Stimulated activated naive B cell treated with anti-CD40 and anti-IgM and Interleukin-4, amounts not matched to agents 10 μg/mL and 1 μg/mL and 100 μg/mL, for 72 hours (primary cell): ENCODE results near the gene MMAB.

ENCODE experiments used
- ATAC-seq, 2 donors: fragments of 150-1000 bp; cut with Tn5 transposase; replicated peaks; 2 replicates each; pipeline ENCODE4 v1.10.0; 2021; ENCODE audit warnings: moderate library complexity in 1 of 2
- DNase-seq: peaks from one replicate; pipeline ENCODE4 v3.0.0; 2021
- H3K27ac Mint-ChIP-seq: one replicate; pipeline ENCODE4 v1.8.0; 2022; ENCODE audit warnings: mild to moderate bottlenecking, mixed read lengths
- H3K27me3 Mint-ChIP-seq, 2 donors: one replicate each; pipeline ENCODE4 v1.8.0; 2022; ENCODE audit warnings: mixed read lengths in 2 of 2
- H3K36me3 Mint-ChIP-seq, 2 donors: one replicate each; pipeline ENCODE4 v1.8.0; 2022; ENCODE audit warnings: mixed read lengths in 2 of 2, mild to moderate bottlenecking in 1 of 2
- H3K4me1 Mint-ChIP-seq, 2 donors: one replicate each; pipeline ENCODE4 v1.8.0; 2022; ENCODE audit warnings: mixed read lengths in 2 of 2, mild to moderate bottlenecking in 1 of 2
- H3K4me3 Mint-ChIP-seq, 2 donors: one replicate each; pipeline ENCODE4 v1.8.0; 2022; ENCODE audit warnings: mild to moderate bottlenecking in 2 of 2, mixed read lengths in 2 of 2, moderate library complexity in 1 of 2
- H3K9me3 Mint-ChIP-seq, 2 donors: one replicate each; pipeline ENCODE4 v1.8.0; 2022; ENCODE audit warnings: mixed read lengths in 2 of 2, mild to moderate bottlenecking in 1 of 2

MMAB gene

DNA sequence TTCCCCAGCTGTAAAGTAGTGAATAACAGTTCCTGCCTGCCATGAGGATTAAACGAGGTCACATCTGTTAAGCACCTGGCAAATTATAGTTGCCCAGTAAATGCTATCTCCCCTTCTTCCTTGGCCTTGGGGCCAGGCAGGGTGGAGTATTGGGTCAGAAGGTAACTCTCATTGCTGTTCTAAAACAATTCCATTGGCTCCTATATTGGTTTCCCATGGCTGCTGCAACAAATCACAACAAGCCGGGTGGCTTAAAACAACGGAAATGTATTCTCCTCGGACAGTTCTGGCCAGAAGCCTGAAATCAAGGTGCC is 31.9 kb downstream of the MMAB start:
- no peak overlapping the region for H3K27ac Mint-ChIP-seq
- H3K27me3 Mint-ChIP-seq: no peaks in the 10 kb centered on the region
- H3K9me3 Mint-ChIP-seq: no peaks in the 10 kb centered on the region
- H3K4me3 Mint-ChIP-seq: no peak overlapping the region
- no peaks in the 10 kb centered on the region for H3K4me1 Mint-ChIP-seq
- peaks cover 0 to 12% of the 10 kb centered on the region in 2 donors for H3K36me3 Mint-ChIP-seq
- ATAC-seq: no peak
- DNase-seq: no peak

- ATAC-seq (no peak), DNase-seq (no peak)
- Mint-ChIP-seq H3K4me1 (no peaks in the 10 kb centered on the region), H3K9me3 (no peaks in the 10 kb centered on the region), H3K27ac (no peak overlapping the region), H3K27me3 (no peaks in the 10 kb centered on the region), H3K36me3 (peaks cover 0 to 18% of the 10 kb centered on the region in 2 donors), H3K4me3 (no peak overlapping the region)
Measured at GRCh38 chr12:109540526-109541412, 32.5 kb downstream of the MMAB start.

DNA sequence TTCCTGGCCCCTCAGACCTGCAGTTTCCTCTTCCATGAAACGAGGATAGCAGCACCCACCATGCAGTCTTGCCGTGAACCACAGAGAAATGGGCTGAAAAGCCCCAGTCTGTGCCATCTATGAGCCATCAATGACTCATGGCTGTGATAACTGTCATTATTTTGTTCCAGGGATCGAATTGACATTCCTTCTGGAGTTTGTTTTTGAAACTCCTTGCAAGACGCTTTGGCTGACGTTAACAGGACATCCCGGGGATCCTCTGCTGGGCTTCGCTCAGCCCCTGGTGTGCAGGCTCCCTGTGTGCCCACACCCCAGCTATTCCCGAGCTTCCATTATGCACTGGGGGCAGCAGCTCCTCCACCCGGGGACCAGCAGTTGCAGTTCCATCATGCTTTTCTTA is 33.8 kb downstream of the MMAB start:
- Mint-ChIP-seq H3K27ac (no peak overlapping the region), H3K27me3 (no peaks in the 10 kb centered on the region), H3K36me3 (peaks cover 4 to 28% of the 10 kb centered on the region in 2 donors), H3K4me1 (no peaks in the 10 kb centered on the region), H3K4me3 (no peak overlapping the region), H3K9me3 (no peaks in the 10 kb centered on the region)
- ATAC-seq (no peak), DNase-seq (no peak)

DNA sequence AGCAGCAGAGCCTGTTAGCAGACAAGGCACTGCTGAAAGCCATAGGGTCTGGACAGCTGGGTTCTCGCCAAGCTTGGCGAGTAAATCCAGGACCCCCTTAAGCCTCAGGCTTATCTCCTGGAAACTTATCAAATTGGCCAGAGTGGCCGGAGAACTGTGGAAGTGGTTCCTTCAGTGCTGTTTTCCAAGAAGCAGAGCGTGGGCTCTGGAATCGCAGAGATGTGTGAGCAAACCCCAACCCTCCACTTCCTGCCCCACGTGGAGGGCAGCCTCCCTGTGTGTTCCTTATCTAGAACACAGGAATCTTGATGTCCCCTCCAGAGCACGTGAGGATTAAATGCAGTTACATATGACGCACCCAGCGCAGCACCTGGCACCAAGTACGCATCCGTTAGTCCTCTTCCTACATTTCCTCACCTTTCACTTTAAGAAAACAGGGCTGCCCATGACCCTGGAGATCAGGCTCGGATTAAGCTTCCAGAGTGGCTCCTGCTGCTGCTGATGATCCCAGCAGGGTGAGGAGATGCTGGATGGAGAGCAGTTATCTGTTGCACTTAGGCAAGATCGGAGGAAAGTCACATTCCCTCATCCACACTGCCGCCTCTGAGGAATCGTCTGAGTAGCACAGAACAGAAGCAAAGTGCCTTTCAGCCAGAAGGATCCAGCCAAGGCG is 35.0 kb downstream of the MMAB start:
- Mint-ChIP-seq H3K36me3 (peaks cover 6 to 33% of the 10 kb centered on the region in 2 donors), H3K27me3 (no peaks in the 10 kb centered on the region), H3K27ac (no peak overlapping the region), H3K4me3 (no peak overlapping the region), H3K4me1 (no peaks in the 10 kb centered on the region), H3K9me3 (no peaks in the 10 kb centered on the region)
- ATAC-seq (no peak), DNase-seq (no peak)

- Mint-ChIP-seq H3K27me3 (no peaks in the 10 kb centered on the region), H3K36me3 (peaks cover 9 to 37% of the 10 kb centered on the region in 2 donors), H3K27ac (no peak overlapping the region), H3K4me1 (no peaks in the 10 kb centered on the region), H3K4me3 (no peak overlapping the region), H3K9me3 (no peaks in the 10 kb centered on the region)
- no peak for ATAC-seq
- no peak for DNase-seq
Measured at GRCh38 chr12:109537136-109537535, 36.2 kb downstream of the MMAB start.

GRCh38 chr12:109535863-109536250 is 37.4 kb downstream of the MMAB start:
- Mint-ChIP-seq H3K4me1 (no peaks in the 10 kb centered on the region), H3K9me3 (no peaks in the 10 kb centered on the region), H3K27me3 (no peaks in the 10 kb centered on the region), H3K27ac (no peak overlapping the region), H3K4me3 (no peak overlapping the region), H3K36me3 (peaks cover 12 to 40% of the 10 kb centered on the region in 2 donors)
- no peak for ATAC-seq
- DNase-seq: no peak

DNA sequence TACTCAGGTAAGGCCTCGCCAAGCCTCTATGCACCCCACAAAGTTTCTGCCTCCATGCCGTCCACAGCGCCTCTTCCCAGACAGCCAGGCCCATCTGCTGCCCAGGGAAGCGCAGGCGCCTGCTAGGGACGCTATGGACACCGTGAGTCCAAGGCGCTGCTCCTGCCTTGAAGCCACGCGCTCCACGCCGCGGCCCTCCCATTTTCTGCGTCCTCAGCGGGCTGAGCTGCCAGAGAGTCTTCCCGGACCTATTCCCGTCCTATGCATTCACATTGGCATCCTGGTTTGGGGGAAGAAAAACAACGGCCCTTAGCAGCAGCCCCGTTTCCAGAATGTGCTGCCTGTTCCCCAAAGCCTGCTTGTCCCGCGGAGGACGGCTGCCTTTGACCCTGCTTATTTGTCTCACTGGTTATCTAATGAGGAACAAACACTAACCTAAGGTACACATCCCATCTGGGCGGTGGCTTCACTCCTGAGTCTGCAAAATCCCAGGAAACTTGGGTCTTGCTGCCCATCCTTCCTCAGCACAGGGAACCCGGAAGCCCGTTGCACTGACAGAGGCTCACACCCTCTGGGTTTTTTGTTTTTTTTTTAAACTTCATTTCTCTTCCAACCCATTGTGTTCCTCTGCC is 38.0 kb downstream of the MMAB start:
- peaks cover 13 to 42% of the 10 kb centered on the region in 2 donors for H3K36me3 Mint-ChIP-seq
- H3K27ac Mint-ChIP-seq: no peak overlapping the region
- ATAC-seq: no peak
- H3K9me3 Mint-ChIP-seq: no peaks in the 10 kb centered on the region
- no peaks in the 10 kb centered on the region for H3K27me3 Mint-ChIP-seq
- DNase-seq: no peak
- no peaks in the 10 kb centered on the region for H3K4me1 Mint-ChIP-seq
- H3K4me3 Mint-ChIP-seq: no peak overlapping the region

DNA sequence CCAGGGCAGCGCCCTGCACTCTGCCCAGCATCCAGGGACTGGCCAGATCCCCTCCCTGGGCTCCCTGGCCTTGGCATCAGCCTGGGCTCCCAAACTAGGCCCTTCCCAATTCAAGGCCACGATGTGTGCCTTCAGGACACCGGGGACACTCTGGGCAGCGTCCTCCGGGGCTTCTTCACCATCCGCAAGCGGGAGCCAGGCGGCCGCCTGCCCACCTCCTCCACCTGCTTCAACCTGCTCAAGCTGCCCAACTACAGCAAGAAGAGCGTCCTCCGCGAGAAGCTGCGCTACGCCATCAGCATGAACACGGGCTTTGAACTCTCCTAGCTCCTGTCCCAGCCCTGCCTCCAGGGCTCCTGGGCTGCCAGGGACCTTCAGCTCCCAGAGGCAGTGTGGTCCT is 38.8 kb downstream of the MMAB start:
- Mint-ChIP-seq H3K27me3 (no peaks in the 10 kb centered on the region), H3K27ac (no peak overlapping the region), H3K36me3 (peaks cover 19 to 51% of the 10 kb centered on the region in 2 donors), H3K4me1 (no peaks in the 10 kb centered on the region), H3K4me3 (no peak overlapping the region), H3K9me3 (no peaks in the 10 kb centered on the region)
- no peak for DNase-seq
- no peak for ATAC-seq

- DNase-seq (no peak), ATAC-seq (no peak)
- no peak overlapping the region for H3K4me3 Mint-ChIP-seq
- peaks cover 24 to 52% of the 10 kb centered on the region in 2 donors for H3K36me3 Mint-ChIP-seq
- no peaks in the 10 kb centered on the region for H3K9me3 Mint-ChIP-seq
- H3K27me3 Mint-ChIP-seq: no peaks in the 10 kb centered on the region
- no peaks in the 10 kb centered on the region for H3K4me1 Mint-ChIP-seq
- H3K27ac Mint-ChIP-seq: no peak overlapping the region
Measured at GRCh38 chr12:109533487-109533740, 39.9 kb downstream of the MMAB start.

- H3K27me3 Mint-ChIP-seq: no peaks in the 10 kb centered on the region
- DNase-seq (no peak), ATAC-seq (no peak)
- peaks cover 24 to 50% of the 10 kb centered on the region in 2 donors for H3K36me3 Mint-ChIP-seq
- H3K4me1 Mint-ChIP-seq: no peaks in the 10 kb centered on the region
- H3K27ac Mint-ChIP-seq: no peak overlapping the region
- H3K9me3 Mint-ChIP-seq: no peaks in the 10 kb centered on the region
- H3K4me3 Mint-ChIP-seq: no peak overlapping the region
Measured at GRCh38 chr12:109532721-109533486, 40.4 kb downstream of the MMAB start.

- Mint-ChIP-seq H3K4me3 (no peak overlapping the region), H3K27ac (no peak overlapping the region), H3K4me1 (no peaks in the 10 kb centered on the region), H3K9me3 (no peaks in the 10 kb centered on the region), H3K36me3 (peaks cover 31 to 49% of the 10 kb centered on the region in 2 donors), H3K27me3 (no peaks in the 10 kb centered on the region)
- no peak for DNase-seq
- no peak for ATAC-seq
Measured at GRCh38 chr12:109531411-109531810, 41.9 kb downstream of the MMAB start.

GRCh38 chr12:109529691-109530640 is 43.3 kb downstream of the MMAB start:
- no peak for DNase-seq
- ATAC-seq: no peak
- Mint-ChIP-seq H3K27me3 (no peaks in the 10 kb centered on the region), H3K27ac (no peak overlapping the region), H3K4me1 (no peaks in the 10 kb centered on the region), H3K4me3 (no peak overlapping the region), H3K36me3 (peaks cover 34 to 47% of the 10 kb centered on the region in 2 donors), H3K9me3 (no peaks in the 10 kb centered on the region)

DNA sequence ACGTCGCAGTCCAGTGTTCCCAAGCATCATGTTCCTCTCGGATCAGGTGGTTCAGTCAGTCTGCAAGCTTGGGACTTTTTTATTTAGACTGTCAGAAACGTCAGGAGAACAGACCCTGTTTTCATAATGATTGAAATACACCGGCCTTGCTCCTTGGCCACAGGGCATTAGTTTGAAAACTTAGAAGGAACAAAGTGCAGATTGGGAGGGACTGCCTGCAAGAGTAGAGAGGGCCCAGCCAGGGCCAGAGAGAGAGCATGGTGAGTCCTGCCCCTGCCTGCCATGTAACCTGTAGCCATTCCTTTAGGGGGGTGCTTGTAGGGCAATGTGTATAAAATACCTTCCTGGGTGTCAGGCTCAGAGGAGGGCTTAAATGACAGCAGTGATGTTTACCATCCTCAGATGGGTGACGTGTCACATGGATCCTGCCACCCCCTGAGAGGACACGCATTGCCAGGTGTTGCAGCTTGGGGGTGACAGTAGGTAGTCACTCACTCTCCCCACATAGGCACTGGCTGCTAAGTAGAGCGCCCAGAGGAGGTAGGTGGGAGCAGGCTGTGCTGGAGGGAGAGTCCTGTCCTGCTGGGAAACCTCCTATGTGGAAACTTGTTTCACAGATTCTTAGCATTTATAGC is 45.7 kb downstream of the MMAB start:
- Mint-ChIP-seq H3K36me3 (peaks cover 44 to 54% of the 10 kb centered on the region in 2 donors), H3K4me1 (no peaks in the 10 kb centered on the region), H3K27me3 (no peaks in the 10 kb centered on the region), H3K9me3 (no peaks in the 10 kb centered on the region), H3K27ac (no peak overlapping the region), H3K4me3 (no peak overlapping the region)
- ATAC-seq (no peak), DNase-seq (no peak)
